ENCODE measurements around the gene RAB4A. TPM values are rescaled to one million over a fixed set of nuclear protein-coding genes. Genes with fewer than 3 reads are reported as not detected.

RAB4A gene
- 100 to 1,000 TPM in 1 of 2 donors, 10 to 100 TPM in 1; 80.9 to 103 TPM for total RNA-seq

- intact Hi-C loops (cut with DNase I) = no loop called here
- peak within 1 kb of the TSS; percentile 87 to 92 for H3K9ac ChIP-seq (ENCODE audit: low read depth in 2 of 2, low read length in 2 of 2)
- H3K27ac ChIP-seq = peak within 1 kb of the TSS; percentile 65
- H3K4me3 ChIP-seq = peak within 1 kb of the TSS; percentile 61
- peak; percentile 89 for DNase-seq
- H3K4me1 ChIP-seq = peaks cover 13% of the 10 kb centered on the region
- H3K27me3 ChIP-seq = no peaks in the 10 kb centered on the region
- no peaks in the 10 kb centered on the region for H3K36me3 ChIP-seq
- no peaks in the 10 kb centered on the region for H3K9me3 ChIP-seq
- TF ChIP-seq, protein P1, sequence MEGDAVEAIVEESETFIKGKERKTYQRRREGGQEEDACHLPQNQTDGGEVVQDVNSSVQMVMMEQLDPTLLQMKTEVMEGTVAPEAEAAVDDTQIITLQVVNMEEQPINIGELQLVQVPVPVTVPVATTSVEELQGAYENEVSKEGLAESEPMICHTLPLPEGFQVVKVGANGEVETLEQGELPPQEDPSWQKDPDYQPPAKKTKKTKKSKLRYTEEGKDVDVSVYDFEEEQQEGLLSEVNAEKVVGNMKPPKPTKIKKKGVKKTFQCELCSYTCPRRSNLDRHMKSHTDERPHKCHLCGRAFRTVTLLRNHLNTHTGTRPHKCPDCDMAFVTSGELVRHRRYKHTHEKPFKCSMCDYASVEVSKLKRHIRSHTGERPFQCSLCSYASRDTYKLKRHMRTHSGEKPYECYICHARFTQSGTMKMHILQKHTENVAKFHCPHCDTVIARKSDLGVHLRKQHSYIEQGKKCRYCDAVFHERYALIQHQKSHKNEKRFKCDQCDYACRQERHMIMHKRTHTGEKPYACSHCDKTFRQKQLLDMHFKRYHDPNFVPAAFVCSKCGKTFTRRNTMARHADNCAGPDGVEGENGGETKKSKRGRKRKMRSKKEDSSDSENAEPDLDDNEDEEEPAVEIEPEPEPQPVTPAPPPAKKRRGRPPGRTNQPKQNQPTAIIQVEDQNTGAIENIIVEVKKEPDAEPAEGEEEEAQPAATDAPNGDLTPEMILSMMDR (IDR thresholded peaks at IDR 0.05) = no peak
Observed at GRCh38 chr1:229270547-229271447, at the start of gene RAB4A. RAB4A (plus strand) TSS chr1:229271111; CDS start chr1:229271340, 229 bp downstream.

DNA sequence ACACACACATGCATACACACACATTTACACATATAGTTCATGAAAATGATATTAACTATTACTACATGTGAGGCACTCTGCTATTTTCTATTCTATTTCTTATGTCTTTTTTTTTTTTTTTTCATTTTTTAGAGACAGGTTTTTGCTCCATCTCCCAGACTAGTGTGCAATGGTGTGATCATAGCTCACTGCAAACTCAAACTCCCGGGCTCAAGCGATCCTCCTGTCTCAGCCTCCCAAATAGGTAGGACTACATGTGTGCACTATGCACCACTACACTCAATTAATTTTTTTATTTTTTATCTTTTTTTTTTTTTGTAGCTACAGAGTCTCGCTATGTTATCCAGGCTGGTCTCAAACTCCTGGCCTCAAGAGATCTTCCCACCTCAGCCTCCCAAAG is 48.8 kb upstream of the RAB4A start:
- Histone ChIP-seq H3K9me3 (no peaks in the 10 kb centered on the region), H3K4me1 (no peaks in the 10 kb centered on the region), H3K27ac (peak overlapping the region; percentile 72), H3K36me3 (no peaks in the 10 kb centered on the region), H3K9ac (ENCODE audit: low read depth in 2 of 2, low read length in 2 of 2) (peak overlapping the region in 1 of 2 donors; percentile 59), H3K4me3 (no peak overlapping the region), H3K27me3 (no peaks in the 10 kb centered on the region)
- DNase-seq = no peak
- intact Hi-C loops (cut with DNase I) = no loop called here
- TF ChIP-seq, protein P1 (IDR thresholded peaks at IDR 0.05) = no peak

DNA sequence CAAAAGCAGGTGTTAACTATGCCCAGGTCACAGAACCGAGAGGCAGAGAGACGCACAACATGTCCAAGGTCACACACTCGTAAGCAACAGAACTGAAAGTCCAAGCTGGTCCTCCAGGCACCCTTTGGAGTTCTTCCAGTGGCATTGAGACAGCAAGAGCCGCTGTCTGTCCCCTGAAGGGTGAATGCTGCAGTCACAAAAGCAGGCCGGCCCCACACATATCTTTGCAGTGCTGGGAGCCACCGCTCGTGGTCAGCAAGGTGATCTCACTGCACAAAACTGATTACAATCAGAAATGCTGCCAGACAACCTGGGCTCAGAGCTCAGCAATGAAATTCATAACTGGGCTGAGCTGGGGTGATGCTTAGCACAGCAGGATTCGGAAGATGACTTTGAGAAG is 47.4 kb upstream of the RAB4A start:
- Histone ChIP-seq H3K36me3 (no peaks in the 10 kb centered on the region), H3K9ac (ENCODE audit: low read depth in 2 of 2, low read length in 2 of 2) (no peak overlapping the region), H3K4me1 (peaks cover 5% of the 10 kb centered on the region), H3K9me3 (no peaks in the 10 kb centered on the region), H3K4me3 (no peak overlapping the region), H3K27ac (no peak overlapping the region), H3K27me3 (no peaks in the 10 kb centered on the region)
- intact Hi-C loops (cut with DNase I) = no loop called here
- TF ChIP-seq, protein P1 (IDR thresholded peaks at IDR 0.05) = no peak
- DNase-seq = no peak

GRCh38 chr1:229224308-229224707 is 46.6 kb upstream of the RAB4A start:
- no peaks in the 10 kb centered on the region for H3K27me3 ChIP-seq
- H3K9me3 ChIP-seq = no peaks in the 10 kb centered on the region
- no peak for DNase-seq
- TF ChIP-seq, protein P1 (IDR thresholded peaks at IDR 0.05) = no peak
- H3K4me1 ChIP-seq = peaks cover 5% of the 10 kb centered on the region
- H3K4me3 ChIP-seq = no peak overlapping the region
- H3K27ac ChIP-seq = no peak overlapping the region
- H3K36me3 ChIP-seq = no peaks in the 10 kb centered on the region
- no peak overlapping the region for H3K9ac ChIP-seq (ENCODE audit: low read depth in 2 of 2, low read length in 2 of 2)
- intact Hi-C loops (cut with DNase I) = no loop called here

DNA sequence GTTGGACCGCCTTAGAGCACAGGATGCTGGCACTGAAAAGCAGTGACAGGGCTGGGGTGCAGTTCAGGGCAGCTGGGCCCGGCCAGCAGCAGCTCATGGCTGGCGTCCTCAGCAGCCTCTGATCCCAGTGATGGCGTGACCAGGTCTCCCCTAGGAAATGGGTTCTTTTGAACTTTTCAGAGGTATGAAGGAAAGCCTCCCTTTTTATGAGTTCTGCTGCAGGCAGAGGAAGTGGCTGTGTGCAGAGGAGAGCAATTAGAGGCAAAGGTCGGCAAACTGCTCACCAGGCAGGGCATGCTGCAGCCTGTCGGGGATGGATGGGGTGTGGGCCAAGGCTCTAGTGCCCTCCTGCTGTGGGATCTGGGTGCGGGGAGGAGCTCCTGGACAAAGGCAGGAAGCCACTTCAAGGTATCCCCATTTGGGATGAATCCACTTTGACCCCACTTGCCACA is 45.6 kb upstream of the RAB4A start:
- no peak overlapping the region for H3K4me3 ChIP-seq
- TF ChIP-seq, protein P1 (IDR thresholded peaks at IDR 0.05) = no peak
- peak overlapping the region in 1 of 2 donors; percentile 73 for H3K9ac ChIP-seq (ENCODE audit: low read depth in 2 of 2, low read length in 2 of 2)
- intact Hi-C loops (cut with DNase I) = no loop called here
- peak; percentile 81 for DNase-seq
- no peaks in the 10 kb centered on the region for H3K27me3 ChIP-seq
- H3K36me3 ChIP-seq = no peaks in the 10 kb centered on the region
- peak overlapping the region; percentile 38 for H3K27ac ChIP-seq
- H3K4me1 ChIP-seq = peaks cover 5% of the 10 kb centered on the region
- no peaks in the 10 kb centered on the region for H3K9me3 ChIP-seq
